Neuron (in vitro differentiated cells): ENCODE data around the gene FAM50B.

Source experiments
- H2AFZ ChIP-seq: one replicate; pipeline ENCODE4 v1.6.1; 2013; ENCODE audit warnings: low read depth, mild to moderate bottlenecking, inconsistent platforms, low read length, moderate library complexity
- H3K27me3 ChIP-seq: one replicate; pipeline ENCODE4 v1.6.1; 2013; ENCODE audit warnings: low read length; ENCODE audit not compliant: insufficient read depth
- H3K36me3 ChIP-seq: one replicate; pipeline ENCODE4 v1.6.1; 2013; ENCODE audit warnings: low read length; ENCODE audit not compliant: insufficient read depth
- H3K4me1 ChIP-seq: one replicate; pipeline ENCODE4 v1.6.1; 2013; ENCODE audit warnings: low read length; ENCODE audit not compliant: insufficient read depth
- H3K4me3 ChIP-seq: 2 replicates; pipeline ENCODE4 v1.5.1; 2013; ENCODE audit warnings: mild to moderate bottlenecking, low read length, moderate library complexity
- H3K9me3 ChIP-seq: one replicate; pipeline ENCODE4 v1.6.1; 2013; ENCODE audit warnings: low read length

Gene FAM50B

GRCh38 chr6:3829285-3829684, 19.9 kb upstream of the FAM50B start:
- H3K4me1 ChIP-seq: peaks cover 11% of the 10 kb centered on the region
- H3K36me3 ChIP-seq: no peaks in the 10 kb centered on the region
- H3K4me3 ChIP-seq: no peak overlapping the region
- H2AFZ ChIP-seq: no peak overlapping the region
- H3K9me3 ChIP-seq: no peaks in the 10 kb centered on the region
- H3K27me3 ChIP-seq: no peaks in the 10 kb centered on the region

GRCh38 chr6:3830806-3831205, 18.4 kb upstream of the FAM50B start:
- H2AFZ ChIP-seq: no peak overlapping the region
- no peak overlapping the region for H3K4me3 ChIP-seq
- peaks cover 4% of the 10 kb centered on the region for H3K4me1 ChIP-seq
- no peaks in the 10 kb centered on the region for H3K36me3 ChIP-seq
- H3K27me3 ChIP-seq: no peaks in the 10 kb centered on the region
- H3K9me3 ChIP-seq: no peaks in the 10 kb centered on the region

DNA sequence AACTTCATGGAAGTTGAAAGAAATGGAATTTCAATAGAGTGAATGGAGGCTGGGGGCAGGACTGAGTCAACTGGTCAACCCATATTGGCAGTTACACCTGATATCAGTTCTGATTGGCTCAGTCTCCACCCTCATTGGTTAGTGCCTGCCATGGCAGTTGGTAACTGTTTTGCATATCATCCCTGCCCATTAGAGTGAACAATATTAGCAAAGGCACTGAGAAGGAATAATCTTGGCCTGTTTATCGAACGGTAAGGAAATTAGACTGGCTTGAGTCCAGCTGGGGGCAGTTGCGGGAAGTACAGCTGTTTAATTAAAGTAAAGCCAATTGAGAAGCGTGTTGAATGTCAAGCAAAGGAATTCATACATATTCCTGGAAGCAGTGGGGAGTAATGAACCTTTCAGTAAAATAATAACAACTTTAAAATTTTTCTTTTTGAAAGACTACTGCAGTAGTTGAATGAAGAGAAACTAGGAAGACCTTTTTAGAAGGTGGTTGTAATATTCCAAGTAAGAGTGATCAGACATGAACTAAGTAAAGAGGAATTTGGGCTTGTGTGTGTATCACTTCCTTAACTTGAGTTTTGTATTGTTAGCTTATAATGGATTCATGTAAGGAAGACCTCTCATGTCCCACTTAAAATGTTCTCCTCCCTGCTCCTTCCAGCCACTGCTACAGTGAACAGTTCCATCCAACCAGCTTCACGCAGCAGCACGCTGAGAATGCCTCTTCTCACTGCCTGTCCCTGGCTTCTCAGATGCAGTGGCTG, 17.2 kb upstream of the FAM50B start:
- Histone ChIP-seq H3K4me3 (no peak overlapping the region), H2AFZ (no peak overlapping the region), H3K27me3 (no peaks in the 10 kb centered on the region), H3K36me3 (no peaks in the 10 kb centered on the region), H3K9me3 (no peaks in the 10 kb centered on the region), H3K4me1 (no peaks in the 10 kb centered on the region)

DNA sequence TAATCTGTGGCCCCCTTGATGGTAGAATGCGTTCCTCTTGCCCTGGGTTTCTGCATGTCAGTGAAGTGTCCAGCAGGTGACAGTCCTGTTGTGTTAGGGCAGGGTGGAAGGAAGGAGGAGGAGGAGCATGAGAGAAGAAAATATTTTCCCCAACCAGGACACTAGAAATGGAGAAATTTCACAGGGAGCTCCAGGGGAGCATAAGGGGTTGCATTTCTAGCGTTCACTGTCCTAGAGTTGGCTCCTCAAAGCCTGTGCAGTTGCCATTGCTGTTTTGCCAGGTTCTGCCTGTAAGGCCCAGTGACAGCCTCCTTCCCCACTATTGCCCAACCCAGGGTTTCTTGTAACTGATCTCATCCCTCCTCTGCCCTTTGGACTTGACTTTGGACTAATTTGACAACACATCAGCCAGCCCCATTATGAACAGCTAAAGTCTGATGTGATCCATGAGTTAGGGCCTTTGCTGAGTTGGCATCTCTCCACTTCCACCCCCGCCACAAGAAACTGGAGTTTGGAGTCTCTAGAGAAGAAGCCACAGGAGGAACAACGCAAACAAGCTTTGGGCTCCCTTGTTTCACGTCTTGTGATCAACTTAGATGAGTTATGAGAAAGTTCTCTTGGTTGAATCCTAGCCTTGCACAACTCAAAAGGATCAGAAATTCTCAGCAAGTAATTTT, 14.0 kb upstream of the FAM50B start:
- Histone ChIP-seq H2AFZ (no peak overlapping the region), H3K4me3 (no peak overlapping the region)

GRCh38 chr6:3835785-3836184, 13.4 kb upstream of the FAM50B start:
- H3K4me3 ChIP-seq: no peak overlapping the region
- no peaks in the 10 kb centered on the region for H3K4me1 ChIP-seq
- H2AFZ ChIP-seq: no peak overlapping the region
- H3K36me3 ChIP-seq: no peaks in the 10 kb centered on the region
- no peaks in the 10 kb centered on the region for H3K27me3 ChIP-seq
- no peaks in the 10 kb centered on the region for H3K9me3 ChIP-seq

More for the DNA sequence above, 14.0 kb upstream of the FAM50B start:
- no peaks in the 10 kb centered on the region for H3K36me3 ChIP-seq
- H3K9me3 ChIP-seq: no peaks in the 10 kb centered on the region
- no peaks in the 10 kb centered on the region for H3K27me3 ChIP-seq
- H3K4me1 ChIP-seq: no peaks in the 10 kb centered on the region

- Histone ChIP-seq H3K4me1 (no peaks in the 10 kb centered on the region), H3K4me3 (no peak overlapping the region), H3K36me3 (no peaks in the 10 kb centered on the region), H2AFZ (no peak overlapping the region), H3K27me3 (no peaks in the 10 kb centered on the region), H3K9me3 (no peaks in the 10 kb centered on the region)
Measured at GRCh38 chr6:3836566-3836965, 12.6 kb upstream of the FAM50B start.

DNA sequence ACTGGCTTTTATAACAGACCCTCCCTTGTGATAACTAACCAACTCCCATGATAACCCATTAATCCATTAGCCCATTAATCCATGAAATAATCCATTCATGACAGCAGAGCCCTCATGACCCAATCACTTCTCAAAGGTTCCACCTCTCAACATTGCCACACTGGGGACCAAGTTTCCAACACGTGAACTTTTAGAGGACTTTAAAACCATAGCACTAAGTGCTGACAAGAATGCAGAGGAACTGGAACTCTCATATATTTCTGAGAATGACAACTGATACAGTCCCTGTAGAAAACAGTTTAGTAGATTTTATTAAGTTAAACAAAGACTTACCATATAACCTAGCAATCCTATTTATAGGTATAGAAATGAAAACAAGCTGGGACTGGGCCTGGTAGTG, 11.4 kb upstream of the FAM50B start:
- H3K4me1 ChIP-seq: no peaks in the 10 kb centered on the region

GRCh38 chr6:3838992-3839867, 9.9 kb upstream of the FAM50B start:
- Histone ChIP-seq H3K36me3 (no peaks in the 10 kb centered on the region), H3K4me3 (no peak overlapping the region), H3K4me1 (no peaks in the 10 kb centered on the region), H3K9me3 (no peaks in the 10 kb centered on the region), H3K27me3 (no peaks in the 10 kb centered on the region), H2AFZ (no peak overlapping the region)

More for the DNA sequence above, 11.4 kb upstream of the FAM50B start:
- H3K27me3 ChIP-seq: no peaks in the 10 kb centered on the region
- H3K36me3 ChIP-seq: no peaks in the 10 kb centered on the region
- H3K4me3 ChIP-seq: no peak overlapping the region
- no peaks in the 10 kb centered on the region for H3K9me3 ChIP-seq
- H2AFZ ChIP-seq: no peak overlapping the region

DNA sequence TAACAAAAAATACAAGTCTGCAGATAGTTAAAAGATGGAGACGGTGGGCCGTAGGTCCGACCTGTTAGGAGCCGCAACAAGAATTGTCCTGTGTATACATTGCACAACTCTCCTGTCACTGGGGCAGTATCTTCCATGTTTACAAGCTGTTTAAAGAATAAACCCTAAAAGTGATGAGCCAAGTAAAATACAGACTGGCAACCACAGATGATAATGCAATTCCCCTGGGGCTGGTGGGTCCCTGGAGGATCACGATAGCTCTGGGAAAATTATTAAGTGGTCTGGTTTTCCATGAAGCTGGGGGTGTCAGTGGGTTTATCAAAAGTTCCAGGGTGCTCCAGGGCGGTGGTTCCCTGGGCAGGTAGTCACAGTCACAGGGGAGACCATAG, 8.1 kb upstream of the FAM50B start:
- Histone ChIP-seq H3K9me3 (no peaks in the 10 kb centered on the region), H3K36me3 (no peaks in the 10 kb centered on the region), H3K4me3 (no peak overlapping the region), H3K4me1 (no peaks in the 10 kb centered on the region), H3K27me3 (no peaks in the 10 kb centered on the region), H2AFZ (no peak overlapping the region)

DNA sequence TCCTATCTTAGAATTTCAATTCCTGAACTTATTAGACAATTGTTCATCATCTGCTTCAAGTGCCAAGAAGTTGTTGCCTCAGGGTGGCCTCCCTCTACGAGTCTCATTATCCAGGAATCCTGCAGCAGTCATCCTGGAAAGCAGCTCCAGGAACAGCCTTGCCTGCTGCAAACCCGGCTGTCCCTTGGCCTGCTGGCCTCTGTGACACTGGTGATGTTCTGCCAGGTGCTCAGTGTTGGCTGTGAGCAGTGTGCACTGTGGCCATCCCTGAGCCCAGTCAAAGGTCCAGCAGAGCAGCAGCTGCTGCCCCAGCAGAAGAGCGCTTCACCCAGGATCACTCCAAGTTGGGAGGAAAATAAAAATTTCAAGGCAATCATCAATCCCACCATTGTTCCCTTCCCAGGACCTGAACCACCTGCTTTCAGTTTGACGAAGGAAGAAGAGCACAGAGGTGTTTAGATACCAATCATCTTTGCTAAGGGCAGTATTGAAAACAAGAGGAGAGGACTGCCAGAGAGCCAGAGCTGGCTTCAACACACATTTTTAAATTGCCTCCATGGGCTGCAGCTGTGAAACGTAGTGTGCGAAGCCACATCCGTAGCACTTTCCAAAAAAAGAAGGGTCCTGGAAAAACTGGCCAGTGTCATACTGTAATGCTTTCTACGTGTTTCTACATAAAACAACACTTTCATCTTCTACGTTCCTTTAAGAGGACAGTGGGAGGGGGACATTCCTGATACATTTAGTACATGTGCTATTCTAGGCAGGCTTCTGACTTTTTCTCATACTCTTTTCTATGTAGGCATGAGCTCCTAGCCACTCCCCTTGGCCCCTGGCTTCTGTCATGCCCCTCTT, 7.2 kb upstream of the FAM50B start:
- Histone ChIP-seq H3K36me3 (no peaks in the 10 kb centered on the region), H3K4me3 (no peak overlapping the region), H3K9me3 (no peaks in the 10 kb centered on the region), H2AFZ (no peak overlapping the region), H3K27me3 (no peaks in the 10 kb centered on the region), H3K4me1 (no peaks in the 10 kb centered on the region)

GRCh38 chr6:3843379-3844096, 5.6 kb upstream of the FAM50B start:
- Histone ChIP-seq H3K27me3 (no peaks in the 10 kb centered on the region), H3K4me1 (no peaks in the 10 kb centered on the region), H3K9me3 (no peaks in the 10 kb centered on the region), H3K4me3 (no peak overlapping the region), H2AFZ (no peak overlapping the region), H3K36me3 (no peaks in the 10 kb centered on the region)

- Histone ChIP-seq H2AFZ (no peak overlapping the region), H3K27me3 (no peaks in the 10 kb centered on the region), H3K4me1 (no peaks in the 10 kb centered on the region), H3K36me3 (no peaks in the 10 kb centered on the region), H3K4me3 (no peak overlapping the region), H3K9me3 (peaks cover 2% of the 10 kb centered on the region)
Measured at GRCh38 chr6:3844097-3844463, 5.1 kb upstream of the FAM50B start.
